PC-9 (cell line): ENCODE results near the gene SH2D5. TPM values are rescaled to one million over a fixed set of nuclear protein-coding genes. Genes with fewer than 3 reads are reported as not detected.

Experiments
- Bru-seq: library from RNA; stranded (reverse); fragments of 400-500 nt; gene quantifications from one replicate; lab custom pipeline; 2021; lab: Mats Ljungman, UMichigan
- BruChase-seq, 2 experiments: library from RNA; stranded (reverse); fragments of 400-500 nt; gene quantifications; one replicate each; lab custom pipeline; 2021; lab: Mats Ljungman, UMichigan
- BruUV-seq: library from RNA; stranded (reverse); fragments of 400-500 nt; replicated peaks from 2 replicates; lab custom pipeline; 2021; lab: Mats Ljungman, UMichigan
- CTCF ChIA-PET: fragments of 300-600 bp; sonication (Branson Sonifier 250); formaldehyde crosslinking; loops from one replicate; lab custom pipeline; 2022; ENCODE audit warnings: antibody characterized with exemption; lab: Charles Lee
- POLR2A ChIA-PET: fragments of 300-600 bp; sonication (Branson Sonifier 250); formaldehyde crosslinking; loops from one replicate; lab custom pipeline; 2022; ENCODE audit warnings: antibody characterized with exemption; ENCODE audit not compliant: unreplicated experiment; lab: Charles Lee
- DNase-seq, 2 experiments: peaks; one replicate each; pipeline versions ENCODE4 v3.0.0 to v3.0.0-alpha.2; 2015 to 2022; ENCODE audit warnings: mixed read lengths in 1 of 2
- H2AFZ ChIP-seq: fragments of 200-600 bp; sonication (generic); 2 replicates; pipeline ENCODE4 v1.8.1; 2017; ENCODE audit warnings: antibody characterized with exemption
- H3F3A ChIP-seq: fragments of 200-600 bp; sonication (generic); 2 replicates; pipeline ENCODE4 v1.8.1; 2017; ENCODE audit warnings: antibody characterized with exemption, mild to moderate bottlenecking, low read depth; ENCODE audit not compliant: insufficient read depth
- H3K27ac ChIP-seq: fragments of 200-600 bp; sonication (generic); 2 replicates; pipeline ENCODE4 v1.6.1; 2016; ENCODE audit warnings: mixed run types
- H3K27me3 ChIP-seq: fragments of 200-600 bp; sonication (generic); 2 replicates; pipeline ENCODE4 v1.6.1; 2016; ENCODE audit warnings: low read depth, mixed run types; ENCODE audit not compliant: insufficient read depth
- H3K36me3 ChIP-seq: fragments of 200-600 bp; sonication (generic); 2 replicates; pipeline ENCODE4 v1.6.1; 2016; ENCODE audit warnings: low read depth, mixed run types
- H3K4me1 ChIP-seq: fragments of 200-600 bp; sonication (generic); replicated peaks from 2 replicates; pipeline ENCODE4 v1.6.1; 2016; ENCODE audit warnings: mixed run types; ENCODE audit not compliant: insufficient read depth
- H3K4me2 ChIP-seq: fragments of 200-600 bp; sonication (generic); 2 replicates; pipeline ENCODE4 v1.6.1; 2017; ENCODE audit warnings: mixed run types
- H3K4me3 ChIP-seq: fragments of 200-600 bp; sonication (generic); 2 replicates; pipeline ENCODE4 v1.6.1; 2016; ENCODE audit warnings: mixed run types
- H3K79me2 ChIP-seq: fragments of 200-600 bp; sonication (generic); 2 replicates; pipeline ENCODE4 v1.6.1; 2017; ENCODE audit warnings: low read depth, mixed run types
- H3K9me2 ChIP-seq: fragments of 200-600 bp; sonication (generic); 2 replicates; pipeline ENCODE4 v1.8.1; 2017; ENCODE audit warnings: mild to moderate bottlenecking; ENCODE audit not compliant: insufficient read depth
- H3K9me3 ChIP-seq: fragments of 200-600 bp; sonication (generic); 2 replicates; pipeline ENCODE4 v1.8.1; 2016; ENCODE audit warnings: low read depth; ENCODE audit not compliant: insufficient read depth
- H4K20me1 ChIP-seq: fragments of 200-600 bp; sonication (generic); 2 replicates; pipeline ENCODE4 v1.8.1; 2017; ENCODE audit not compliant: insufficient read depth
- EZH2 ChIP-seq: fragments of 200-600 bp; sonication (generic); IDR thresholded peaks from 2 replicates; pipeline ENCODE4 v1.8.0; 2017; ENCODE audit warnings: antibody characterized with exemption, low read depth
- intact Hi-C: fragments of 100-400 bp; cut with micrococcal nuclease; formaldehyde crosslinking; loops from one replicate; pipeline ENCODE4 v1.10.0; 2022; ENCODE audit not compliant: unreplicated experiment
- long read RNA-seq: library from polyadenylated mRNA; stranded (forward); transcript quantifications from one replicate; pipeline ENCODE4 v2.0.0, GENCODE V29; 2022
- total RNA-seq: library from RNA; stranded (reverse); gene quantifications from 2 replicates; pipeline ENCODE4 v1.2.3, GENCODE V29; 2021
- TF ChIP-seq, protein P1 (sequence below): fragments of 200-600 bp; sonication (generic); conservative IDR thresholded peaks from 2 replicates; pipeline ENCODE4 v1.6.1; 2017; ENCODE audit warnings: mixed run types, antibody characterized with exemption, mild to moderate bottlenecking, moderate library complexity

SH2D5 gene
- total RNA-seq (1.1 and 1.5 TPM in 2 replicates), Bru-seq, nascent RNA (percentile 29 among the genes with signal in this experiment), BruChase-seq, experiment 1, labeled RNA remaining after a 2-hour chase (percentile 34 among the genes with signal in this experiment), BruChase-seq, experiment 2, labeled RNA remaining after a 6-hour chase (percentile 48 among the genes with signal in this experiment)
- long read RNA-seq, partial matches to known transcripts, result 0 of 1 reads
- long read RNA-seq, other reads (novel, unspliced or antisense), result 1 of 1 reads

DNA sequence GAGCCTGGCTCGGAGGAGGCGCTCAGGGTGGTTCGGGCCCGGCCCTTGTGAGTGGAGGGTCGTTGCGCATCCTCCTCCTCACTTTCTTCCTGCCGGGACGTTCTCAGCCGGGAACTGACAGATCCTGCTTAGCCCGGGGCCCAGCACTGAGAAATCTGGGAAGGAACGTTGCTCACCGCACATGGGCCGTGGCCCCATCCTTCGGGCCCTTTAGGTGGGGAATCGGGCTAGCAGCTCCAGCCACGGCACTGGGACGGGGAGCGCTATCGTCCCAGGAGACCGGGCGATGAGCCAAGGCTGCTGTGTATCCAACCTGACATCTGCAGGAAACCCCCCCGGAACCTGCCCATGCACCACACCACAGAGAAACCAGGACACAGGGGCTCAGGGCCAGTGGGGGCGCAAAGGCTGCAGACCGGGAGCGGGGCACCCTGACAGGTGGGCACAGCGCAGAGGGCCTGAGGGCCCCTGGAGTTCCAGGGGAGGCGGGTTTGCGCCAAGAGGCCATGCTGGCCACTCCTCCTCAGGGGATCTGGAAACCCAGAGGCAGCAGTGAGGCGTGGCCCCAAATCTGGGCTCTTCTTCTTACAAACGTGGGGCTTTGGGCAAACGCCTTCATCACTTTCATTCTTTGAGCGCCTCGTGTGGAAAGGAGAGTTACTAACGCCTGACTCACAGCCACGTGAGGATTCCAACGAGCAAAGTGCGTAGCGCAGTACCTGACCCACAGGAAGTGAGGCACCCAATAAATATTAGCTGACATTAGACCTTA is at the start of gene SH2D5:
SH2D5 (minus strand) TSS at position 116 of the 772 bp plus-strand sequence. CDS start 4,659 bp downstream, outside the sequence.
- Histone ChIP-seq H4K20me1 (no peaks in the 10 kb centered on the region), H3K4me3 (peak within 1 kb of the TSS; percentile 58), H3K4me2 (peak within 1 kb of the TSS; percentile 88), H3K4me1 (peaks cover 12% of the 10 kb centered on the region), H3K27me3 (no peaks in the 10 kb centered on the region), H3K36me3 (no peaks in the 10 kb centered on the region), H3K27ac (peak within 1 kb of the TSS; percentile 68), H3K9me2 (no peaks in the 10 kb centered on the region), H3F3A (peaks cover 15% of the 10 kb centered on the region), H3K79me2 (no peaks in the 10 kb centered on the region), H3K9me3 (no peaks in the 10 kb centered on the region), H2AFZ (peak within 1 kb of the TSS; percentile 52; the same call in 1 of the 2 replicates)
- POLR2A ChIA-PET, result no interaction called here
- DNase-seq, result peak; percentile 80 to 93
- TF ChIP-seq, protein P1, sequence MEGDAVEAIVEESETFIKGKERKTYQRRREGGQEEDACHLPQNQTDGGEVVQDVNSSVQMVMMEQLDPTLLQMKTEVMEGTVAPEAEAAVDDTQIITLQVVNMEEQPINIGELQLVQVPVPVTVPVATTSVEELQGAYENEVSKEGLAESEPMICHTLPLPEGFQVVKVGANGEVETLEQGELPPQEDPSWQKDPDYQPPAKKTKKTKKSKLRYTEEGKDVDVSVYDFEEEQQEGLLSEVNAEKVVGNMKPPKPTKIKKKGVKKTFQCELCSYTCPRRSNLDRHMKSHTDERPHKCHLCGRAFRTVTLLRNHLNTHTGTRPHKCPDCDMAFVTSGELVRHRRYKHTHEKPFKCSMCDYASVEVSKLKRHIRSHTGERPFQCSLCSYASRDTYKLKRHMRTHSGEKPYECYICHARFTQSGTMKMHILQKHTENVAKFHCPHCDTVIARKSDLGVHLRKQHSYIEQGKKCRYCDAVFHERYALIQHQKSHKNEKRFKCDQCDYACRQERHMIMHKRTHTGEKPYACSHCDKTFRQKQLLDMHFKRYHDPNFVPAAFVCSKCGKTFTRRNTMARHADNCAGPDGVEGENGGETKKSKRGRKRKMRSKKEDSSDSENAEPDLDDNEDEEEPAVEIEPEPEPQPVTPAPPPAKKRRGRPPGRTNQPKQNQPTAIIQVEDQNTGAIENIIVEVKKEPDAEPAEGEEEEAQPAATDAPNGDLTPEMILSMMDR, result no peak; the same call in 1 of the 2 replicates
- no peak for TF ChIP-seq EZH2
- intact Hi-C loops, result loop anchor here (5.0 kb wide), 2 partner anchors 35 to 210 kb away; no protein-coding TSS in a partner anchor
- no TSS peak for BruUV-seq
- CTCF ChIA-PET, result interaction anchor here (0.6 to 0.8 kb wide), 3 partner anchors 54 to 553 kb away, joined by 3 to 5 read pairs (median 4); partner anchors contain the start of gene HP1BP3

DNA sequence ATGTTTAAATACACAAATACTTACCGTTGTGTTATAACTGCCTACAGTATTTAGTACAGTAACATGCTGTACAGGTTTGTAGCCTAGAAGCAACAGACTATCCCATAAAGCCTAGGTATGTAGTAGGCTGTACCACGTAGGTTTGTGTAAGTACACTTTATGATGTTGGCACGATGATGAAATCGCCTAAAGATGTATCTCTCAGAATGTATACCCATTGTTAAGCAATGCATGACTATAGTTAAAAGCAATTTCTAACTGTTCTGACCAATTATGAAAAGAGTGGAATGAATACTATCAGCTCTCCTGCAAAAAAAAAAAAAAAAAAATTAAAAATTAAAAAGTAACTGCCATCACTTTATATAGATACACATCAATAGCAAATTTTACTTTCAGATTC is 43.2 kb upstream of the SH2D5 start:
- Histone ChIP-seq H3K9me2 (no peaks in the 10 kb centered on the region), H3K79me2 (peaks cover 39% of the 10 kb centered on the region), H3K27me3 (no peaks in the 10 kb centered on the region), H3K9me3 (no peaks in the 10 kb centered on the region), H3K4me1 (no peaks in the 10 kb centered on the region), H2AFZ (no peak overlapping the region), H3K27ac (no peak overlapping the region), H3K4me2 (no peak overlapping the region), H3K4me3 (no peak overlapping the region), H3K36me3 (peaks cover 24% of the 10 kb centered on the region), H4K20me1 (peaks cover 24% of the 10 kb centered on the region), H3F3A (peaks cover 4% of the 10 kb centered on the region; the same call in 1 of the 2 replicates)
- no TSS peak for BruUV-seq
- no peak for DNase-seq
- TF ChIP-seq EZH2, result no peak
- TF ChIP-seq, protein P1, result no peak
- POLR2A ChIA-PET, result interaction anchor here (0.6 kb wide), 1 partner anchor 211 kb away, joined by 4 read pairs; no protein-coding TSS in a partner anchor
- intact Hi-C loops, result no loop called here
- CTCF ChIA-PET, result no interaction called here

DNA sequence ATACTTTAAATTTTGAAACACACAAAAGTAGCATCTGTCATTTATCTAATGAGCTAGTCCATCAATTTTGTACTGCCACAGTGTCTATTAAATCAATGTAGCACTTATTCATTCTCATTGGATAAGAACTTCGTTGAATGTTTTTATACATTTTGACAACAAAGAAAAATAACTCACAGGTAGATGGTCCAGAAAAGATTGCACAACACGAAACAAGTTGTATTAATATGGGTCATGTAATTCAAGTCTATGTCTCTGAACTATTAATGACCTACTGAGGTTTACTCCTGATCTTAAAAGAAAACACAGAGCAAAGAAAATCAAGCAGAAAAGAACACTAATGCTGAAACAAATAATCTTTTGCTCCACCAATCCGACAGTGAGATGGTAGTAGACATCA is 39.3 kb upstream of the SH2D5 start:
- no TSS peak for BruUV-seq
- ChIA-PET POLR2A (no interaction called here), CTCF (no interaction called here)
- no peak for DNase-seq
- Histone ChIP-seq H3K4me1 (no peaks in the 10 kb centered on the region), H3K27me3 (no peaks in the 10 kb centered on the region), H3K9me3 (no peaks in the 10 kb centered on the region), H2AFZ (no peak overlapping the region), H3K79me2 (0 out of 2 replicates have a peak, but pooled peaks cover 3% of the 10 kb centered on the region), H3K27ac (no peak overlapping the region), H3K36me3 (peaks cover 13% of the 10 kb centered on the region), H3K4me2 (no peak overlapping the region), H3K9me2 (no peaks in the 10 kb centered on the region), H3K4me3 (no peak overlapping the region), H3F3A (peaks cover 4% of the 10 kb centered on the region; the same call in 1 of the 2 replicates), H4K20me1 (peaks cover 8% of the 10 kb centered on the region; the same call in 1 of the 2 replicates)
- no peak for TF ChIP-seq EZH2
- TF ChIP-seq, protein P1, result no peak
- intact Hi-C loops, result no loop called here
